Mesothelial cell of epicardium (in vitro differentiated cells): ENCODE data around the gene TOMM5. TPM values are rescaled to one million over a fixed set of nuclear protein-coding genes. Genes with fewer than 3 reads are reported as not detected.

ENCODE experiments used
- DNase-seq, 2 experiments: peaks; one replicate each; pipeline ENCODE4 v3.0.0; 2021; ENCODE audit warnings: low spot score in 2 of 2; ENCODE audit not compliant: unreplicated experiment in 2 of 2
- H3K27ac Mint-ChIP-seq: 2 replicates; pipeline ENCODE4 v1.8.0; 2021; ENCODE audit warnings: mixed read lengths
- H3K27me3 Mint-ChIP-seq: 2 replicates; pipeline ENCODE4 v1.8.0; 2021; ENCODE audit warnings: low read depth, mixed read lengths
- H3K36me3 Mint-ChIP-seq: 2 replicates; pipeline ENCODE4 v1.8.0; 2021; ENCODE audit warnings: mixed read lengths
- H3K4me1 Mint-ChIP-seq: 2 replicates; pipeline ENCODE4 v1.8.0; 2021; ENCODE audit warnings: mixed read lengths
- H3K4me3 Mint-ChIP-seq: 2 replicates; pipeline ENCODE4 v1.8.0; 2021; ENCODE audit warnings: mild to moderate bottlenecking, moderate library complexity, mixed read lengths
- H3K9me3 Mint-ChIP-seq: 2 replicates; pipeline ENCODE4 v1.8.0; 2021; ENCODE audit warnings: mixed read lengths
- CTCF ChIP-seq: fragments of 200-600 bp; sonication (generic); IDR thresholded peaks from one replicate; pipeline ENCODE4 v1.5.0; 2021; ENCODE audit warnings: antibody characterized with exemption; ENCODE audit not compliant: unreplicated experiment
- total RNA-seq: library from RNA; stranded (reverse); gene quantifications from 3 replicates; pipeline ENCODE4 v1.2.1, GENCODE V29; 2021

Gene TOMM5
- total RNA-seq, 1 donor from 2014 or later, result 83.4 TPM

- no peaks in the 10 kb centered on the region for H3K9me3 Mint-ChIP-seq
- no peak overlapping the region for H3K4me3 Mint-ChIP-seq
- no peak overlapping the region for H3K27ac Mint-ChIP-seq
- H3K4me1 Mint-ChIP-seq, result peaks cover 23% of the 10 kb centered on the region
- no peak for DNase-seq
- TF ChIP-seq CTCF, result no peak
- peaks cover 9% of the 10 kb centered on the region for H3K27me3 Mint-ChIP-seq
- no peaks in the 10 kb centered on the region for H3K36me3 Mint-ChIP-seq
These were observed 28.0 kb upstream of the TOMM5 start for GRCh38 chr9:37620396-37620795.

GRCh38 chr9:37619806-37620205, 27.4 kb upstream of the TOMM5 start:
- Mint-ChIP-seq H3K4me3 (no peak overlapping the region), H3K9me3 (no peaks in the 10 kb centered on the region), H3K36me3 (no peaks in the 10 kb centered on the region), H3K27ac (no peak overlapping the region), H3K4me1 (peaks cover 23% of the 10 kb centered on the region), H3K27me3 (peaks cover 9% of the 10 kb centered on the region)
- DNase-seq, result no peak
- no peak for TF ChIP-seq CTCF

GRCh38 chr9:37618817-37619216, 26.4 kb upstream of the TOMM5 start:
- Mint-ChIP-seq H3K27ac (no peak overlapping the region), H3K36me3 (no peaks in the 10 kb centered on the region), H3K4me1 (peaks cover 23% of the 10 kb centered on the region), H3K4me3 (no peak overlapping the region), H3K27me3 (peaks cover 14% of the 10 kb centered on the region), H3K9me3 (no peaks in the 10 kb centered on the region)
- no peak for DNase-seq
- no peak for TF ChIP-seq CTCF

- no peak overlapping the region for H3K4me3 Mint-ChIP-seq
- peaks cover 23% of the 10 kb centered on the region for H3K4me1 Mint-ChIP-seq
- H3K27ac Mint-ChIP-seq, result no peak overlapping the region
- H3K9me3 Mint-ChIP-seq, result no peaks in the 10 kb centered on the region
- H3K36me3 Mint-ChIP-seq, result no peaks in the 10 kb centered on the region
- TF ChIP-seq CTCF, result no peak
- H3K27me3 Mint-ChIP-seq, result peaks cover 19% of the 10 kb centered on the region
- DNase-seq, result no peak
These were observed 25.4 kb upstream of the TOMM5 start for GRCh38 chr9:37617832-37618231.

GRCh38 chr9:37617161-37617560, 24.8 kb upstream of the TOMM5 start:
- TF ChIP-seq CTCF, result no peak
- no peak overlapping the region for H3K4me3 Mint-ChIP-seq
- no peak for DNase-seq
- no peaks in the 10 kb centered on the region for H3K36me3 Mint-ChIP-seq
- no peaks in the 10 kb centered on the region for H3K9me3 Mint-ChIP-seq
- peaks cover 23% of the 10 kb centered on the region for H3K4me1 Mint-ChIP-seq
- H3K27ac Mint-ChIP-seq, result no peak overlapping the region
- peaks cover 23% of the 10 kb centered on the region for H3K27me3 Mint-ChIP-seq

- H3K27ac Mint-ChIP-seq, result no peak overlapping the region
- H3K9me3 Mint-ChIP-seq, result no peaks in the 10 kb centered on the region
- no peaks in the 10 kb centered on the region for H3K36me3 Mint-ChIP-seq
- H3K27me3 Mint-ChIP-seq, result peaks cover 52% of the 10 kb centered on the region
- no peaks in the 10 kb centered on the region for H3K4me1 Mint-ChIP-seq
- no peak overlapping the region for H3K4me3 Mint-ChIP-seq
- no peak for TF ChIP-seq CTCF
- DNase-seq, result no peak
These were observed 19.6 kb upstream of the TOMM5 start for GRCh38 chr9:37611961-37612360.
